Measurements from ENCODE around the gene CDC73. TPM values are rescaled to one million over a fixed set of nuclear protein-coding genes. Genes with fewer than 3 reads are reported as not detected.

Gene CDC73
- total RNA-seq, 4 donors from 2014 or later: 42.7 to 73.3 (median 53.7) TPM

DNA sequence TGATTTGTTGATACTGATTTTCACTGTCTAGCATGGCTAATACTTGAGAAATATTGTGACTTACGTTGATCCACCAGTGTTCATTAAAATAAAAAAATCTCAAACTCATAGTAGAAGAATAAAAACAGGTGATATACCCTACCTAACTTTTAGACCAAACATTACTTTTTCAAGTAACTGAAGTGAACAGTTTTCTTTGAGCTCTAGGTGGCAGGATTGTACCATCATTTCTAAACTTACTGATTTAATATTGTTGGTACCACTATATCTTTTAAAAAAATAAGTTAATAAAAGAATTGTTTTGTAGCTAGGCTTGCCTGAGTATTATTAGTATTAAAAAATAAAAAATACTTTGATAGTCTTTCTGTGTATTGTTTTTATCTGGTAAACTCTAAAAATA, 21.5 kb downstream of the CDC73 start:
- Histone ChIP-seq H3K4me3 (no peak overlapping the region), H3K9me3 (no peaks in the 10 kb centered on the region), H3K27ac (no peak overlapping the region), H3K36me3 (peaks cover 0 to 71% of the 10 kb centered on the region in 2 donors), H3K27me3 (no peaks in the 10 kb centered on the region), H3K4me1 (peaks cover 0 to 35% (median 0%) of the 10 kb centered on the region in 3 donors)
- ATAC-seq: no peak
- WGBS, 2 donors (ENCODE audit: low coverage in 1 of 2): 45 to 58% methylated on average over 1 of the region's 1 CpG
- no peak for TF ChIP-seq POLR2AphosphoS5 (IDR thresholded peaks at IDR 0.05)
- TF ChIP-seq, protein P1, sequence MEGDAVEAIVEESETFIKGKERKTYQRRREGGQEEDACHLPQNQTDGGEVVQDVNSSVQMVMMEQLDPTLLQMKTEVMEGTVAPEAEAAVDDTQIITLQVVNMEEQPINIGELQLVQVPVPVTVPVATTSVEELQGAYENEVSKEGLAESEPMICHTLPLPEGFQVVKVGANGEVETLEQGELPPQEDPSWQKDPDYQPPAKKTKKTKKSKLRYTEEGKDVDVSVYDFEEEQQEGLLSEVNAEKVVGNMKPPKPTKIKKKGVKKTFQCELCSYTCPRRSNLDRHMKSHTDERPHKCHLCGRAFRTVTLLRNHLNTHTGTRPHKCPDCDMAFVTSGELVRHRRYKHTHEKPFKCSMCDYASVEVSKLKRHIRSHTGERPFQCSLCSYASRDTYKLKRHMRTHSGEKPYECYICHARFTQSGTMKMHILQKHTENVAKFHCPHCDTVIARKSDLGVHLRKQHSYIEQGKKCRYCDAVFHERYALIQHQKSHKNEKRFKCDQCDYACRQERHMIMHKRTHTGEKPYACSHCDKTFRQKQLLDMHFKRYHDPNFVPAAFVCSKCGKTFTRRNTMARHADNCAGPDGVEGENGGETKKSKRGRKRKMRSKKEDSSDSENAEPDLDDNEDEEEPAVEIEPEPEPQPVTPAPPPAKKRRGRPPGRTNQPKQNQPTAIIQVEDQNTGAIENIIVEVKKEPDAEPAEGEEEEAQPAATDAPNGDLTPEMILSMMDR (IDR thresholded peaks at IDR 0.05): peak in 3 of 4 experiments; percentile 11 to 32 (median 23)

DNA sequence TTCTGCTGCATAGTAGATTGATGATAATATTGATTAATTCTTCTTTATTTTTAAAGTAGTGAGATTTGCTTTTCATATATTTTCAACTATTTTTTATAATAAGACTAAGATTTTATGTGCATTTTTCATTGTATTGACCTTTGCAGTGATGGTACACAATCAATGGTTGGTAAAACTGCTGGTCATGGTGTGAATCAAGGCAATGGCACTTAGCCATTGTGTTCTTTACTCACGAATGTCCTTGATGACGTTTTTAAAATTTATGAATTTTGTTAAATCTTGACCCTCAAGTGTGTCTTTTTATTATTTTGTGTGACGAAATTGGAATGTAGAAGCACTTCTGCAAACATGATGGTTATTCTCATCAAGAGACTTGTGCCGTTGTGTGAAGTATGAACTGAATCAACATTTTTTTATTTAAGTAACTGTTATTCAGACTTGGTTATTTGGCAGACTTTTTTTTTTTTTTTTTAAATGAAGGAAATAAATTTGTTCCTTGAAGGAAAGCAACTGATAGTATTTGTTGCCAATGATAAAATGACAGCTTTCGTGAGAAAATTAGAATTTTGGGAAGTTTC, 22.6 kb downstream of the CDC73 start:
- H3K9me3 ChIP-seq: no peaks in the 10 kb centered on the region
- peaks cover 0 to 71% of the 10 kb centered on the region in 2 donors for H3K36me3 ChIP-seq
- WGBS, 2 donors (ENCODE audit: low coverage in 1 of 2): 49 to 64% methylated on average over 5 of the region's 5 CpGs
- TF ChIP-seq EP300 (IDR thresholded peaks at IDR 0.05) (no peak), POLR2AphosphoS5 (IDR thresholded peaks at IDR 0.05) (no peak), POLR2A (IDR thresholded peaks at IDR 0.05) (no peak)
- TF ChIP-seq, protein P1 (IDR thresholded peaks at IDR 0.05): no peak
- H3K27me3 ChIP-seq: no peaks in the 10 kb centered on the region
- no peak for ATAC-seq
- peaks cover 0 to 35% (median 0%) of the 10 kb centered on the region in 3 donors for H3K4me1 ChIP-seq
- no peak overlapping the region for H3K27ac ChIP-seq
- H3K4me3 ChIP-seq: no peak overlapping the region

DNA sequence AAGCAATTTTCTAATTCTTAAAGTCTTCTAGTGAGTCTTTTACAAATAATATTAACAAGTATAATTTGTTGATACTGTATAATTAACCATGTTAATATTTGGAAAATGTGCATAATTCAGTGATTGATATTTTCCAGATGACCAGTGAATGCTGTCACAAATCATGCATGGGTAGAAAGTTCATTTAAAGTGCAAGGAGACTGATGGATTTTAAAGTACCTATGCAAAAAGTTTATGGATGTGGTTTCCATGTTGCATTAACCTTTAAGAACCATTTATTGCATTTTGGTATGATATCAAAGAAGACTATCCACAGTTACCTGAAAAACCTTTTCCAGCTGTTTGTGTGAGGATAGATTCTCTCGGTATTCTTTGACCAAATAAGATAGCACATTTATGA, 23.2 kb downstream of the CDC73 start:
- ATAC-seq: no peak
- no peak overlapping the region for H3K4me3 ChIP-seq
- H3K36me3 ChIP-seq: peaks cover 0 to 71% of the 10 kb centered on the region in 2 donors
- WGBS, 2 donors (ENCODE audit: low coverage in 1 of 2): 58 to 77% methylated on average over 1 of the region's 1 CpG
- peaks cover 0 to 34% (median 0%) of the 10 kb centered on the region in 3 donors for H3K4me1 ChIP-seq
- no peak for TF ChIP-seq POLR2AphosphoS5 (IDR thresholded peaks at IDR 0.05)
- TF ChIP-seq POLR2A (IDR thresholded peaks at IDR 0.05): no peak
- TF ChIP-seq, protein P1 (IDR thresholded peaks at IDR 0.05): no peak
- no peak for TF ChIP-seq EP300 (IDR thresholded peaks at IDR 0.05)
- H3K9me3 ChIP-seq: no peaks in the 10 kb centered on the region
- H3K27ac ChIP-seq: no peak overlapping the region
- no peaks in the 10 kb centered on the region for H3K27me3 ChIP-seq

DNA sequence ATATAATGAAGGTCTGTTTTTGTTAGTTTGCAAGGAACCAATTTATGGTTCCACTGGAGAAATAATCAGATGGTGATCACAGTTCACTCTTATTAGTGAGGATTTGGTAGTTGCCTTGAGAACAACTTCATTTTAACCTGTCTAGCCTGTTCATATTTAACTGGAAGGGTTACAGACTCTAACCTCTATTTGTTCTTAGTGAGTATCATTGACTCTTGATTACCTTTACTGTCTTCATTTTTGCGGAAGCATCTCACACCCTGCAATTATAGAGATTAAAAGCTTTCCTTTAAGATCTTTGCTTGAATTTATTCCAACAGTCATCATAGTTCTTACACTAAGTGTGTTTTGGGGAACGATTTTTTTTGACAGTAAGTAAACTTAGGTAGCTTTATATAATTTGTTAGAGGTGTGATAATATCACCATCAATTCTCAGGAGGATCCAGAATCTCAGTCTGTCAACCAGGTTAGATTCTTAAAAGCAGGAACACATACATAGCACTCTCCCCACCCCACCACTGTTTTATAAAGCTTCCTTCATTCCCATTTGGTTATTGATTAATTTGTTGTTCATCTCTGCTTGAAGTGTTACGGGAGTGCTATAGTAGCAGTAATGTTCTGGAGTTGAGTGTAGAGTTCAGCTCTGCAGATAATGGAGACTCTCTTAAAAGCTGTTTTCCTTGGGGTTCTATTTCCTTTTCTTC, 34.4 kb downstream of the CDC73 start:
- Histone ChIP-seq H3K9me3 (no peaks in the 10 kb centered on the region), H3K36me3 (peaks cover 3 to 35% of the 10 kb centered on the region in 2 donors), H3K27me3 (no peaks in the 10 kb centered on the region), H3K27ac (no peak overlapping the region), H3K4me3 (no peak overlapping the region), H3K4me1 (peaks cover 0 to 3% (median 0%) of the 10 kb centered on the region in 3 donors)
- TF ChIP-seq POLR2A (IDR thresholded peaks at IDR 0.05) (no peak), EP300 (IDR thresholded peaks at IDR 0.05) (no peak), POLR2AphosphoS5 (IDR thresholded peaks at IDR 0.05) (no peak)
- TF ChIP-seq, protein P1 (IDR thresholded peaks at IDR 0.05): no peak
- WGBS, 2 donors (ENCODE audit: low coverage in 1 of 2): 73 to 81% methylated on average over 3 of the region's 3 CpGs
- no peak for ATAC-seq

DNA sequence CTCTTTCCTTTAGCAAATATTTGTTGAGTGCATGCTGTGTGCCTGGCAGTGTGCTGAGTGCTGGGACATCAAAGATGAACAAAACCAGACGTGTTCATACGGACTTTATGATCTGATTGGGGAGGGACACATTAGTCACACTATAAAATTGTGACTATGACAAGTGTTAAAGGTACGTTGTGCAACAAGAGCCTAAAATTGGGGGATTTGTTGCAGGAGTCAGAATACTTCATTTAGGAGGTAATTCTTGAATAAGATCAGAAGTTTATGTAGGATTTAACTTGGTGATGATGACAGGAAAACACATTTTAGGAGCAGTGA, 35.0 kb downstream of the CDC73 start:
- TF ChIP-seq POLR2AphosphoS5 (IDR thresholded peaks at IDR 0.05) (no peak), EP300 (IDR thresholded peaks at IDR 0.05) (no peak), POLR2A (IDR thresholded peaks at IDR 0.05) (no peak)
- TF ChIP-seq, protein P1 (IDR thresholded peaks at IDR 0.05): no peak
- ATAC-seq: no peak
- Histone ChIP-seq H3K4me1 (peaks cover 0 to 3% (median 0%) of the 10 kb centered on the region in 3 donors), H3K4me3 (no peak overlapping the region), H3K36me3 (peaks cover 3 to 30% of the 10 kb centered on the region in 2 donors), H3K27ac (no peak overlapping the region), H3K9me3 (no peaks in the 10 kb centered on the region), H3K27me3 (no peaks in the 10 kb centered on the region)
- WGBS, 2 donors (ENCODE audit: low coverage in 1 of 2): 70 to 76% methylated on average over 2 to 3 of the region's 3 CpGs
